HCT116 (cell line): ENCODE data around the gene C13orf46. TPM values are rescaled to one million over a fixed set of nuclear protein-coding genes. Genes with fewer than 3 reads are reported as not detected.

Experiments used
- ATAC-seq: fragments of 200-7000 bp; cut with Tn5 transposase; 2 replicates; pipeline ENCODE4 v1.9.1; 2020; ENCODE audit warnings: mild to moderate bottlenecking, moderate library complexity
- BruUV-seq: library from RNA; stranded (reverse); fragments of 400-500 nt; replicated peaks from 2 replicates; lab custom pipeline; 2021; lab: Mats Ljungman, UMichigan
- CTCF ChIA-PET: fragments of 300-600 bp; sonication (Branson Sonifier 250); formaldehyde crosslinking; loops from one replicate; lab custom pipeline; 2021; ENCODE audit warnings: antibody characterized with exemption; lab: Charles Lee
- POLR2A ChIA-PET: fragments of 300-600, 350-600 bp; sonication (Branson Sonifier 250); formaldehyde crosslinking; loops from one replicate; lab custom pipeline; 2021; ENCODE audit warnings: antibody characterized with exemption; lab: Charles Lee
- RAD21 ChIA-PET, 2 experiments: fragments of 300-600 bp; sonication (Branson Sonifier 250); formaldehyde crosslinking; loops; one replicate each; lab custom pipeline; 2023; ENCODE audit warnings: low total read pairs in 2 of 2; ENCODE audit not compliant: uncharacterized antibody in 2 of 2, unreplicated experiment in 2 of 2, low non-redundant PET in 1 of 2; lab: Charles Lee
- DNase-seq: peaks from one replicate; pipeline ENCODE4 v3.0.0-alpha.2; 2010; ENCODE audit warnings: low read depth, low spot score
- H2AFZ ChIP-seq: fragments of 200-600 bp; shearing (Covaris generic), sonication (generic); 2 replicates; pipeline ENCODE4 v1.6.1; 2017; ENCODE audit warnings: low read depth, mixed run types, mixed read lengths, antibody characterized with exemption, low read length; ENCODE audit not compliant: poor library complexity, severe bottlenecking
- H3K27ac ChIP-seq: 2 replicates; pipeline ENCODE4 v1.5.1; 2012; ENCODE audit warnings: low read depth, low read length
- H3K27me3 ChIP-seq: fragments of 200-600 bp; sonication (generic); 2 replicates; pipeline ENCODE4 v1.6.1; 2016; ENCODE audit warnings: mixed run types, low read length, mixed read lengths; ENCODE audit not compliant: insufficient read depth
- H3K36me3 ChIP-seq, 2 experiments: fragments of 200-500 bp in 1 of 2; fragments of 200-600 bp in 1 of 2; sonication (Bioruptor generic) in 1 of 2; sonication (generic) in 1 of 2; 2 replicates each; pipeline versions ENCODE4 v1.5.1 to v1.6.1; 2014 to 2016; ENCODE audit warnings: low read length in 2 of 2, inconsistent platforms in 1 of 2, mixed read lengths in 1 of 2, mixed run types in 1 of 2; ENCODE audit not compliant: insufficient read depth in 2 of 2, control insufficient read depth in 1 of 2
- H3K4me1 ChIP-seq, 2 experiments: fragments of 200-600 bp in 1 of 2; sonication (generic) in 1 of 2; 2 replicates each; pipeline versions ENCODE4 v1.5.1 to v1.6.1; 2012 to 2017; ENCODE audit warnings: low read length in 2 of 2, inconsistent platforms in 1 of 2, mild to moderate bottlenecking in 1 of 2, mixed read lengths in 1 of 2, mixed run types in 1 of 2, moderate library complexity in 1 of 2; ENCODE audit not compliant: insufficient read depth in 2 of 2, control insufficient read depth in 1 of 2
- H3K4me2 ChIP-seq: fragments of 200-600 bp; sonication (generic); 2 replicates; pipeline ENCODE4 v1.6.1; 2017; ENCODE audit warnings: mixed run types, low read length, mixed read lengths
- H3K4me3 ChIP-seq, 2 experiments: fragments of 200-600 bp in 1 of 2; sonication (generic) in 1 of 2; replicated peaks in 1 of 2; 2 replicates each; pipeline ENCODE4 v1.5.1; 2011 to 2016; ENCODE audit warnings: low read length in 2 of 2, control low read depth in 1 of 2, low read depth in 1 of 2, mild to moderate bottlenecking in 1 of 2, mixed read lengths in 1 of 2, mixed run types in 1 of 2
- H3K79me2 ChIP-seq: fragments of 200-600 bp; sonication (generic); 2 replicates; pipeline ENCODE4 v1.6.1; 2017; ENCODE audit warnings: mild to moderate bottlenecking, mixed run types, low read length, moderate library complexity, mixed read lengths; ENCODE audit not compliant: insufficient read depth
- H3K9ac ChIP-seq: fragments of 200-600 bp; sonication (generic); 2 replicates; pipeline ENCODE4 v1.6.1; 2016; ENCODE audit warnings: low read length, mixed read lengths
- H3K9me2 ChIP-seq: fragments of 200-600 bp; sonication (generic), shearing (Covaris generic); 2 replicates; pipeline ENCODE4 v1.6.1; 2017; ENCODE audit warnings: mixed run types, mild to moderate bottlenecking, moderate library complexity; ENCODE audit not compliant: insufficient read depth
- H3K9me3 ChIP-seq, 2 experiments: fragments of 200-500 bp in 1 of 2; fragments of 200-600 bp in 1 of 2; sonication (Bioruptor generic) in 1 of 2; sonication (generic) in 1 of 2; 2 replicates each; pipeline ENCODE4 v1.6.1; 2014 to 2017; ENCODE audit warnings: low read length in 2 of 2, mixed read lengths in 2 of 2, inconsistent platforms in 1 of 2, low read depth in 1 of 2, mild to moderate bottlenecking in 1 of 2, mixed run types in 1 of 2, moderate library complexity in 1 of 2; ENCODE audit not compliant: control insufficient read depth in 1 of 2, insufficient read depth in 1 of 2
- H4K20me1 ChIP-seq: fragments of 200-600 bp; sonication (generic), shearing (Covaris generic); 2 replicates; pipeline ENCODE4 v1.6.1; 2017; ENCODE audit warnings: mixed run types, mild to moderate bottlenecking, moderate library complexity; ENCODE audit not compliant: insufficient read depth
- CBX3 ChIP-seq: IDR thresholded peaks from 2 replicates; pipeline ENCODE4 v1.6.1; 2012; ENCODE audit warnings: low read depth
- EGR1 ChIP-seq: IDR thresholded peaks from 2 replicates; pipeline ENCODE4 v1.6.1; 2012; ENCODE audit warnings: low read depth
- EZH2phosphoT487 ChIP-seq: fragments of 200-600 bp; IDR thresholded peaks from 2 replicates; pipeline ENCODE4 v1.6.1; 2018; ENCODE audit warnings: antibody characterized with exemption, borderline replicate concordance
- FOSL1 ChIP-seq: IDR thresholded peaks from 2 replicates; pipeline ENCODE4 v1.6.1; 2012; ENCODE audit warnings: low read depth
- JUND ChIP-seq: IDR thresholded peaks from 2 replicates; pipeline ENCODE4 v1.6.1; 2012
- POLR2A ChIP-seq: IDR thresholded peaks from 2 replicates; pipeline ENCODE4 v1.7.0; 2011; ENCODE audit warnings: borderline replicate concordance; ENCODE audit not compliant: insufficient read depth, insufficient read length; ENCODE audit errors: extremely low read depth
- POLR2AphosphoS5 ChIP-seq: IDR thresholded peaks from 2 replicates; pipeline ENCODE4 v1.6.1; 2011; ENCODE audit warnings: mild to moderate bottlenecking, low read depth, low read length, moderate library complexity
- SIN3A ChIP-seq: IDR thresholded peaks from 2 replicates; pipeline ENCODE4 v1.6.1; 2012; ENCODE audit warnings: low read depth
- SP1 ChIP-seq: IDR thresholded peaks from 2 replicates; pipeline ENCODE4 v1.6.1; 2012; ENCODE audit warnings: low read depth
- YY1 ChIP-seq: IDR thresholded peaks from 2 replicates; pipeline ENCODE4 v1.6.1; 2011; ENCODE audit warnings: low read length, low read depth, moderate library complexity, mild to moderate bottlenecking; ENCODE audit not compliant: insufficient replicate concordance; ENCODE audit errors: extremely low read depth
- ZFX ChIP-seq: fragments of 450-650 bp; IDR thresholded peaks from 2 replicates; pipeline ENCODE4 v1.6.1; 2017
- ZNF274 ChIP-seq: fragments of 200-500 bp; sonication (Bioruptor generic); IDR thresholded peaks from 2 replicates; pipeline ENCODE4 v1.6.1; 2014; ENCODE audit warnings: mild to moderate bottlenecking, low read depth, low read length, inconsistent platforms
- intact Hi-C: fragments of 100-400 bp; cut with micrococcal nuclease; formaldehyde crosslinking; loops from 2 replicates; pipeline ENCODE4 v1.10.0; 2022
- total RNA-seq: library from RNA; stranded (reverse); gene quantifications from one replicate; pipeline ENCODE4 v1.2.1, GENCODE V29; 2021; ENCODE audit not compliant: unreplicated experiment
- TF ChIP-seq, protein P1 (sequence below): IDR thresholded peaks from 2 replicates; pipeline ENCODE4 v1.6.1; 2012; ENCODE audit warnings: low read depth
- TF ChIP-seq, protein P2 (sequence below): IDR thresholded peaks from 2 replicates; pipeline ENCODE4 v1.6.1; 2012
- TF ChIP-seq, protein P3 (sequence below): IDR thresholded peaks from 2 replicates; pipeline ENCODE4 v1.6.1; 2011; ENCODE audit warnings: mild to moderate bottlenecking, low read length, moderate library complexity; ENCODE audit not compliant: insufficient replicate concordance; ENCODE audit errors: extremely low read depth
- TF ChIP-seq, protein P4 (sequence below): IDR thresholded peaks from 2 replicates; pipeline ENCODE4 v1.6.1; 2012
- TF ChIP-seq, protein P5 (sequence below), 3 experiments: fragments of 200-600 bp in 1 of 3; sonication (generic) in 1 of 3; IDR thresholded peaks in 2 of 3; conservative IDR thresholded peaks in 1 of 3; 2 replicates each; pipeline ENCODE4 v1.5.1; 2012 to 2017; ENCODE audit warnings: low read depth in 2 of 3, low read length in 2 of 3, antibody characterized with exemption in 1 of 3, borderline replicate concordance in 1 of 3, control low read depth in 1 of 3, mild to moderate bottlenecking in 1 of 3, mixed read lengths in 1 of 3, mixed run types in 1 of 3, moderate library complexity in 1 of 3; ENCODE audit not compliant: insufficient read depth in 1 of 3

The C13orf46 gene
- total RNA-seq, 1 experiment from 2014 or later = 0.93 TPM

DNA sequence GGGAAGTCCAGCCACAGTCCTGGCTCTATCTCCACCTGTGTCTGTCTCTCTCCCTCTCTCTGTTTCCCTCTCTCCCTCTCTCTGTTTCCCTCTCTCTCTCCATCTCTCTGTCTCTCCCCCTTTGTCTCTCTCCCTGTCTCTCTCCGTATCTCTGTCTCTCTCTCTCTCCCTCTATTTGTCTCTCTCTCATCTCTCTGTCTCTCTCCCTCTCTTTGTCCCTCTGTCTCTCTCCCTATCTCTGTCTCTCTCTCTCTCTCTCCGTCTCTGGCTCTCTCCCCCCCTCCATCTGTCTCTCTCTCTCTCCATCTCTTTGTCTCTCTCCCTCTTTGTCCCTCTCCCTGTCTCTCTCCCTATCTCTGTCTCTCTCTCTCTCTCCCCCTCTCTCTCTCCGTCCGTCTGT lies 39.5 kb upstream of the C13orf46 start:
- ATAC-seq (no peak), DNase-seq (no peak)
- H3K79me2 ChIP-seq = no peaks in the 10 kb centered on the region
- no peaks in the 10 kb centered on the region for H3K4me1 ChIP-seq
- RAD21 ChIA-PET = no interaction called here
- CTCF ChIA-PET = no interaction called here
- no TSS peak for BruUV-seq
- H4K20me1 ChIP-seq = no peaks in the 10 kb centered on the region
- no peaks in the 10 kb centered on the region for H3K36me3 ChIP-seq
- H2AFZ ChIP-seq = no peak overlapping the region
- H3K4me2 ChIP-seq = no peak overlapping the region
- intact Hi-C loops = no loop called here
- no peaks in the 10 kb centered on the region for H3K9me3 ChIP-seq
- POLR2A ChIA-PET = no interaction called here
- no peak overlapping the region for H3K27ac ChIP-seq
- no peaks in the 10 kb centered on the region for H3K9me2 ChIP-seq
- H3K27me3 ChIP-seq = no peaks in the 10 kb centered on the region
- TF ChIP-seq, protein P1, sequence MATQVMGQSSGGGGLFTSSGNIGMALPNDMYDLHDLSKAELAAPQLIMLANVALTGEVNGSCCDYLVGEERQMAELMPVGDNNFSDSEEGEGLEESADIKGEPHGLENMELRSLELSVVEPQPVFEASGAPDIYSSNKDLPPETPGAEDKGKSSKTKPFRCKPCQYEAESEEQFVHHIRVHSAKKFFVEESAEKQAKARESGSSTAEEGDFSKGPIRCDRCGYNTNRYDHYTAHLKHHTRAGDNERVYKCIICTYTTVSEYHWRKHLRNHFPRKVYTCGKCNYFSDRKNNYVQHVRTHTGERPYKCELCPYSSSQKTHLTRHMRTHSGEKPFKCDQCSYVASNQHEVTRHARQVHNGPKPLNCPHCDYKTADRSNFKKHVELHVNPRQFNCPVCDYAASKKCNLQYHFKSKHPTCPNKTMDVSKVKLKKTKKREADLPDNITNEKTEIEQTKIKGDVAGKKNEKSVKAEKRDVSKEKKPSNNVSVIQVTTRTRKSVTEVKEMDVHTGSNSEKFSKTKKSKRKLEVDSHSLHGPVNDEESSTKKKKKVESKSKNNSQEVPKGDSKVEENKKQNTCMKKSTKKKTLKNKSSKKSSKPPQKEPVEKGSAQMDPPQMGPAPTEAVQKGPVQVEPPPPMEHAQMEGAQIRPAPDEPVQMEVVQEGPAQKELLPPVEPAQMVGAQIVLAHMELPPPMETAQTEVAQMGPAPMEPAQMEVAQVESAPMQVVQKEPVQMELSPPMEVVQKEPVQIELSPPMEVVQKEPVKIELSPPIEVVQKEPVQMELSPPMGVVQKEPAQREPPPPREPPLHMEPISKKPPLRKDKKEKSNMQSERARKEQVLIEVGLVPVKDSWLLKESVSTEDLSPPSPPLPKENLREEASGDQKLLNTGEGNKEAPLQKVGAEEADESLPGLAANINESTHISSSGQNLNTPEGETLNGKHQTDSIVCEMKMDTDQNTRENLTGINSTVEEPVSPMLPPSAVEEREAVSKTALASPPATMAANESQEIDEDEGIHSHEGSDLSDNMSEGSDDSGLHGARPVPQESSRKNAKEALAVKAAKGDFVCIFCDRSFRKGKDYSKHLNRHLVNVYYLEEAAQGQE = no peak
- no peak for TF ChIP-seq YY1
- no peak for TF ChIP-seq ZNF274
- TF ChIP-seq, protein P2, sequence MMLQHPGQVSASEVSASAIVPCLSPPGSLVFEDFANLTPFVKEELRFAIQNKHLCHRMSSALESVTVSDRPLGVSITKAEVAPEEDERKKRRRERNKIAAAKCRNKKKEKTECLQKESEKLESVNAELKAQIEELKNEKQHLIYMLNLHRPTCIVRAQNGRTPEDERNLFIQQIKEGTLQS = no peak
- TF ChIP-seq, protein P3, sequence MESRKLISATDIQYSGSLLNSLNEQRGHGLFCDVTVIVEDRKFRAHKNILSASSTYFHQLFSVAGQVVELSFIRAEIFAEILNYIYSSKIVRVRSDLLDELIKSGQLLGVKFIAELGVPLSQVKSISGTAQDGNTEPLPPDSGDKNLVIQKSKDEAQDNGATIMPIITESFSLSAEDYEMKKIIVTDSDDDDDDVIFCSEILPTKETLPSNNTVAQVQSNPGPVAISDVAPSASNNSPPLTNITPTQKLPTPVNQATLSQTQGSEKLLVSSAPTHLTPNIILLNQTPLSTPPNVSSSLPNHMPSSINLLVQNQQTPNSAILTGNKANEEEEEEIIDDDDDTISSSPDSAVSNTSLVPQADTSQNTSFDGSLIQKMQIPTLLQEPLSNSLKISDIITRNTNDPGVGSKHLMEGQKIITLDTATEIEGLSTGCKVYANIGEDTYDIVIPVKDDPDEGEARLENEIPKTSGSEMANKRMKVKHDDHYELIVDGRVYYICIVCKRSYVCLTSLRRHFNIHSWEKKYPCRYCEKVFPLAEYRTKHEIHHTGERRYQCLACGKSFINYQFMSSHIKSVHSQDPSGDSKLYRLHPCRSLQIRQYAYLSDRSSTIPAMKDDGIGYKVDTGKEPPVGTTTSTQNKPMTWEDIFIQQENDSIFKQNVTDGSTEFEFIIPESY = no peak
- TF ChIP-seq, protein P4, sequence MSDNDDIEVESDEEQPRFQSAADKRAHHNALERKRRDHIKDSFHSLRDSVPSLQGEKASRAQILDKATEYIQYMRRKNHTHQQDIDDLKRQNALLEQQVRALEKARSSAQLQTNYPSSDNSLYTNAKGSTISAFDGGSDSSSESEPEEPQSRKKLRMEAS = no peak
- TF ChIP-seq, protein P5, sequence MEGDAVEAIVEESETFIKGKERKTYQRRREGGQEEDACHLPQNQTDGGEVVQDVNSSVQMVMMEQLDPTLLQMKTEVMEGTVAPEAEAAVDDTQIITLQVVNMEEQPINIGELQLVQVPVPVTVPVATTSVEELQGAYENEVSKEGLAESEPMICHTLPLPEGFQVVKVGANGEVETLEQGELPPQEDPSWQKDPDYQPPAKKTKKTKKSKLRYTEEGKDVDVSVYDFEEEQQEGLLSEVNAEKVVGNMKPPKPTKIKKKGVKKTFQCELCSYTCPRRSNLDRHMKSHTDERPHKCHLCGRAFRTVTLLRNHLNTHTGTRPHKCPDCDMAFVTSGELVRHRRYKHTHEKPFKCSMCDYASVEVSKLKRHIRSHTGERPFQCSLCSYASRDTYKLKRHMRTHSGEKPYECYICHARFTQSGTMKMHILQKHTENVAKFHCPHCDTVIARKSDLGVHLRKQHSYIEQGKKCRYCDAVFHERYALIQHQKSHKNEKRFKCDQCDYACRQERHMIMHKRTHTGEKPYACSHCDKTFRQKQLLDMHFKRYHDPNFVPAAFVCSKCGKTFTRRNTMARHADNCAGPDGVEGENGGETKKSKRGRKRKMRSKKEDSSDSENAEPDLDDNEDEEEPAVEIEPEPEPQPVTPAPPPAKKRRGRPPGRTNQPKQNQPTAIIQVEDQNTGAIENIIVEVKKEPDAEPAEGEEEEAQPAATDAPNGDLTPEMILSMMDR (IDR thresholded peaks at IDR 0.05 in 2 of 3, conservative IDR thresholded peaks at IDR 0.05 in 1 of 3; ENCODE audit: borderline replicate concordance in 1 of 3, insufficient read depth in 1 of 3, low read depth in 2 of 3, low read length in 2 of 3) = no peak
- TF ChIP-seq POLR2A = no peak
- no peak for TF ChIP-seq FOSL1
- TF ChIP-seq ZFX = no peak
- TF ChIP-seq SP1 = no peak
- TF ChIP-seq SIN3A = no peak
- no peak for TF ChIP-seq JUND
- TF ChIP-seq CBX3 = no peak
- TF ChIP-seq EGR1 = no peak
- no peak for TF ChIP-seq EZH2phosphoT487
- no peak for TF ChIP-seq POLR2AphosphoS5
- TF ChIP-seq, all 23 proteins: peak for 0
- Histone ChIP-seq H3K9ac (no peak overlapping the region), H3K4me3 (no peak overlapping the region)
